Transverse colon (tissue), 4 donors: ENCODE results near the gene DLAT.

ENCODE experiments used
- EP300 ChIP-seq: sonication (generic); formaldehyde crosslinking; IDR thresholded peaks from one replicate; pipeline ENCODE4 v1.6.1; 2017; ENCODE audit warnings: antibody characterized with exemption, low read depth
- POLR2A ChIP-seq: fragments of 450-650 bp; IDR thresholded peaks from one replicate; pipeline ENCODE4 v1.6.1; 2016; ENCODE audit warnings: antibody characterized with exemption, mild to moderate bottlenecking, moderate library complexity
- POLR2AphosphoS5 ChIP-seq, 3 donors: sonication (generic); formaldehyde crosslinking; IDR thresholded peaks; one replicate each; pipeline ENCODE4 v1.6.1; 2016; ENCODE audit warnings: antibody characterized with exemption in 3 of 3
- TF ChIP-seq, protein P1 (sequence below), 5 experiments: fragments of 200-600 bp in 3 of 5; fragments of 450-650 bp in 2 of 5; sonication (generic) in 3 of 5; IDR thresholded peaks; 1 replicate in 2 of 5; 2 replicates in 3 of 5; pipeline ENCODE4 v1.5.1; 2016 to 2017; ENCODE audit warnings: antibody characterized with exemption in 5 of 5, inconsistent platforms in 3 of 5, mild to moderate bottlenecking in 2 of 5, moderate library complexity in 1 of 5

DNA sequence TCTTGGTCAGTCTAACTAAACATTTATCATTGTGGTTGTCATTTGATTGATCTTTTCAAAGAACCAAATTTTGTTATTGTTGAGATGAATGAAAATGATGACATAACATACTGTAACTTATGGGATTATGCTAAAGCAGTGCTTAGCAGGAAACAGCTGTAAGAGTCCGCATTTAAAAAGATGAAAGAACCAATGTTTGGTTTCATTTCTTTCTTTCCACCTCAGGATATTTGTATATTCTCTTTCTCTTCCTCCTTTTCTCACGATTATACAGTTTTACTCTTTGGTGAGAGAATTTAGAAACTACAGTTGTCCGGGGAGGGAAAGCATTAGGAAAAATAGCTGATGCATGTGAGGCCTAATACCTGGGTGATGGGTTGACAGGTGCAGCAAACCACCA is 25.5 kb downstream of the DLAT start:
- TF ChIP-seq, protein P1, sequence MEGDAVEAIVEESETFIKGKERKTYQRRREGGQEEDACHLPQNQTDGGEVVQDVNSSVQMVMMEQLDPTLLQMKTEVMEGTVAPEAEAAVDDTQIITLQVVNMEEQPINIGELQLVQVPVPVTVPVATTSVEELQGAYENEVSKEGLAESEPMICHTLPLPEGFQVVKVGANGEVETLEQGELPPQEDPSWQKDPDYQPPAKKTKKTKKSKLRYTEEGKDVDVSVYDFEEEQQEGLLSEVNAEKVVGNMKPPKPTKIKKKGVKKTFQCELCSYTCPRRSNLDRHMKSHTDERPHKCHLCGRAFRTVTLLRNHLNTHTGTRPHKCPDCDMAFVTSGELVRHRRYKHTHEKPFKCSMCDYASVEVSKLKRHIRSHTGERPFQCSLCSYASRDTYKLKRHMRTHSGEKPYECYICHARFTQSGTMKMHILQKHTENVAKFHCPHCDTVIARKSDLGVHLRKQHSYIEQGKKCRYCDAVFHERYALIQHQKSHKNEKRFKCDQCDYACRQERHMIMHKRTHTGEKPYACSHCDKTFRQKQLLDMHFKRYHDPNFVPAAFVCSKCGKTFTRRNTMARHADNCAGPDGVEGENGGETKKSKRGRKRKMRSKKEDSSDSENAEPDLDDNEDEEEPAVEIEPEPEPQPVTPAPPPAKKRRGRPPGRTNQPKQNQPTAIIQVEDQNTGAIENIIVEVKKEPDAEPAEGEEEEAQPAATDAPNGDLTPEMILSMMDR (IDR thresholded peaks at IDR 0.05): no peak
- no peak for TF ChIP-seq POLR2A
- TF ChIP-seq POLR2AphosphoS5 (IDR thresholded peaks at IDR 0.05): no peak
- no peak for TF ChIP-seq EP300
